Smooth muscle cell (in vitro differentiated cells): ENCODE results near the gene PLXNB3. TPM values are rescaled to one million over a fixed set of nuclear protein-coding genes. Genes with fewer than 3 reads are reported as not detected.
"Not testable (repeated sequence)": the region's sequence is repeated elsewhere in the genome, so short reads cannot be mapped to it uniquely, and the experiment has no call there.

ENCODE experiments used
- DNase-seq: peaks from one replicate; lab custom pipeline; 2025; ENCODE audit not compliant: unreplicated experiment; lab: John Stamatoyannopoulos, UW
- H2AFZ ChIP-seq: fragments of 200-600 bp; sonication (generic); 2 replicates; pipeline ENCODE4 v1.6.0; 2016; ENCODE audit warnings: antibody characterized with exemption, low read depth, mild to moderate bottlenecking
- H3F3A ChIP-seq: fragments of 200-600 bp; sonication (generic); 2 replicates; pipeline ENCODE4 v1.6.0; 2017; ENCODE audit warnings: antibody characterized with exemption, low read depth
- H3K27ac ChIP-seq: fragments of 200-600 bp; sonication (generic); 2 replicates; pipeline ENCODE4 v1.5.1; 2016; ENCODE audit warnings: low read depth, mild to moderate bottlenecking
- H3K27me3 ChIP-seq: fragments of 200-600 bp; sonication (generic); 2 replicates; pipeline ENCODE4 v1.6.1; 2016; ENCODE audit warnings: low read depth, mild to moderate bottlenecking
- H3K36me3 ChIP-seq: fragments of 200-600 bp; sonication (generic); 2 replicates; pipeline ENCODE4 v1.5.1; 2016; ENCODE audit warnings: low read depth
- H3K4me1 ChIP-seq: fragments of 200-600 bp; sonication (generic); 2 replicates; pipeline ENCODE4 v1.5.1; 2016; ENCODE audit warnings: low read depth
- H3K4me2 ChIP-seq: fragments of 200-600 bp; sonication (generic); 2 replicates; pipeline ENCODE4 v1.6.0; 2016; ENCODE audit warnings: mild to moderate bottlenecking
- H3K4me3 ChIP-seq: fragments of 200-600 bp; sonication (generic); 2 replicates; pipeline ENCODE4 v1.5.1; 2016; ENCODE audit warnings: mild to moderate bottlenecking
- H3K79me2 ChIP-seq: fragments of 200-600 bp; sonication (generic); 2 replicates; pipeline ENCODE4 v1.6.0; 2016; ENCODE audit warnings: low read depth, mild to moderate bottlenecking
- H3K9ac ChIP-seq: fragments of 200-600 bp; sonication (generic); 2 replicates; pipeline ENCODE4 v1.6.0; 2016; ENCODE audit warnings: low read depth
- H3K9me3 ChIP-seq: fragments of 200-600 bp; sonication (generic); replicated peaks from 2 replicates; pipeline ENCODE4 v1.5.1; 2016; ENCODE audit warnings: low read depth
- H4K20me1 ChIP-seq: fragments of 200-600 bp; sonication (generic); 2 replicates; pipeline ENCODE4 v1.6.0; 2016; ENCODE audit warnings: low read depth
- WGBS: methylation state at CpG from one replicate; pipeline ENCODE4 v1.1.7; 2016; ENCODE audit warnings: low lambda C conversion rate; 5-methylcytosine and 5-hydroxymethylcytosine counted together
- polyA plus RNA-seq: library from polyadenylated mRNA; unstranded; fragments of >200 nt; fragmentation: Nextera tagmentation; extraction: Ambion mirVana; gene quantifications from 2 replicates; pipeline ENCODE4 v1.2.1, GENCODE V29; 2016
- total RNA-seq: library from RNA; depleted of rRNA; stranded (reverse); fragments of >200 nt; gene quantifications from 2 replicates; pipeline ENCODE4 v1.2.3, GENCODE V29; 2014
- TF ChIP-seq, protein P1 (sequence below): fragments of 200-600 bp; sonication (generic); IDR thresholded peaks from 2 replicates; pipeline ENCODE4 v1.5.1; 2017; ENCODE audit warnings: borderline replicate concordance, mild to moderate bottlenecking, antibody characterized with exemption; ENCODE audit not compliant: insufficient read depth, poor library complexity, severe bottlenecking

Gene PLXNB3
- total and polyA plus RNA-seq, 2 experiments from 2014 or later, result 0.58 to 3.9 TPM

DNA sequence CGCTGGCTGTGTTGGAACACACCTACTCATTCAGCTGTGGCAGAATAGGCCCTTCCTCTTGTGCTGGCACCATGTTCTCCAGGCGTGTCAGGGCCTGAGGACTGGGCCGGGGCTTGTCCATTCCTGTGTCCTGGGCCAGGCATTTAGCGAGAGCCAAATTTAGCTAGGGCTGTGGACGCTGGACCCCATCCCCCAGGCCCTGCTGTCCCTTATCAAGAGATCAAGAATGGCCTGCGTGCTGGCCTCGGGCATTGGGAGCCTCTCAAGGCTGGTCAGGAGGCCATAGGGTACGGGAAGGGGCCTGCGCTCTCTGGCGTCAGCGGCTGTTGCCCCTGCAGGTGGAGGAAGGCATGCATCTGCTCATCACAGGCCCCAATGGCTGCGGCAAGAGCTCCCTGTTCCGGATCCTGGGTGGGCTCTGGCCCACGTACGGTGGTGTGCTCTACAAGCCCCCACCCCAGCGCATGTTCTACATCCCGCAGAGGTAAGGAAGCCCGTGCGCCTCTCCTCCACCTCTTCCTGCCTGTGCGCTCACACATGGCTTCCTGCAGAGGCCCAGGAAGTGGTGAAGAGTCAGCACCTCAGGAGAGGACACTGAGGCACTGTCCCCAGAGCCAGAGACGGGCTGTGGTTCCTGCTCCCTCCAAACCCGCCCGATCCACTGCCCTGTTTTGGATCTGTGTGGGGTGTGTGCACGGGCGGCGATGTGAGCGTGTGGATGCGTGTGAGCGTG is 24.1 kb upstream of the PLXNB3 start:
- no peak for DNase-seq
- Histone ChIP-seq H3K4me3 (no peak overlapping the region), H2AFZ (no peak overlapping the region), H3K27ac (no peak overlapping the region), H3K9me3 (no peaks in the 10 kb centered on the region), H4K20me1 (no peaks in the 10 kb centered on the region), H3K4me1 (no peaks in the 10 kb centered on the region), H3K9ac (no peak overlapping the region), H3K27me3 (no peaks in the 10 kb centered on the region), H3F3A (no peaks in the 10 kb centered on the region), H3K36me3 (no peaks in the 10 kb centered on the region), H3K79me2 (no peaks in the 10 kb centered on the region), H3K4me2 (no peak overlapping the region)
- TF ChIP-seq, protein P1, sequence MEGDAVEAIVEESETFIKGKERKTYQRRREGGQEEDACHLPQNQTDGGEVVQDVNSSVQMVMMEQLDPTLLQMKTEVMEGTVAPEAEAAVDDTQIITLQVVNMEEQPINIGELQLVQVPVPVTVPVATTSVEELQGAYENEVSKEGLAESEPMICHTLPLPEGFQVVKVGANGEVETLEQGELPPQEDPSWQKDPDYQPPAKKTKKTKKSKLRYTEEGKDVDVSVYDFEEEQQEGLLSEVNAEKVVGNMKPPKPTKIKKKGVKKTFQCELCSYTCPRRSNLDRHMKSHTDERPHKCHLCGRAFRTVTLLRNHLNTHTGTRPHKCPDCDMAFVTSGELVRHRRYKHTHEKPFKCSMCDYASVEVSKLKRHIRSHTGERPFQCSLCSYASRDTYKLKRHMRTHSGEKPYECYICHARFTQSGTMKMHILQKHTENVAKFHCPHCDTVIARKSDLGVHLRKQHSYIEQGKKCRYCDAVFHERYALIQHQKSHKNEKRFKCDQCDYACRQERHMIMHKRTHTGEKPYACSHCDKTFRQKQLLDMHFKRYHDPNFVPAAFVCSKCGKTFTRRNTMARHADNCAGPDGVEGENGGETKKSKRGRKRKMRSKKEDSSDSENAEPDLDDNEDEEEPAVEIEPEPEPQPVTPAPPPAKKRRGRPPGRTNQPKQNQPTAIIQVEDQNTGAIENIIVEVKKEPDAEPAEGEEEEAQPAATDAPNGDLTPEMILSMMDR, result no peak
- 87% methylated on average over 29 of the region's 29 CpGs for WGBS

DNA sequence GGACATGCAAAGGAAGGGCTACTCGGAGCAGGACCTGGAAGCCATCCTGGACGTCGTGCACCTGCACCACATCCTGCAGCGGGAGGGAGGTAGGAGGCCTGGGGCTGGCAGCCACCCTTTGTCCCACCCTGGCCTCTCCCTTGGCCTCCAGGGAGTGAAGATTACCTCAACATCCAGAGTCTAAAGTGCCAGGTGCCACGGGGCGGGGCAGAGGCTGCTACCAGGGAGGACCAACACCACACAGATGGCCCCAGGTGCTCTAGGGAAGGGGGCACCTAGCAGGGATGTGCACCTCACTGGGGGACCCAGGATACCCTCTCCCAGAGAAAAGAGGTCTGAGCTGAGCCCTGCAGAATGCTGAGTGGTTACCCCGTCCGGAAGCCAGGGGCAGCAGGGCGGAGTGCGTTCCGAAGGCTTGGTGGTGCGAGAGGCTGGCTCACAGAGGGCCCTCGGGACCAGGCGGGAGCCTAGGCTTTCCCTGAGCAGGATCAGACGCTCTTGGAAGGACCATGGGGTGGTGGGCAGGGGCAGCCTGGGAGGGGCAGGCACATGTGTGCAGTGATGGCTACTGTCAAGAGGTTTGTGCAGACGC is 23.3 kb upstream of the PLXNB3 start:
- H3K9ac ChIP-seq, result no peak overlapping the region
- DNase-seq, result no peak
- no peak overlapping the region for H3K4me3 ChIP-seq
- no peaks in the 10 kb centered on the region for H3K9me3 ChIP-seq
- no peak overlapping the region for H3K27ac ChIP-seq
- no peaks in the 10 kb centered on the region for H3K36me3 ChIP-seq
- H2AFZ ChIP-seq, result no peak overlapping the region
- no peaks in the 10 kb centered on the region for H3K79me2 ChIP-seq
- no peaks in the 10 kb centered on the region for H3F3A ChIP-seq
- H3K4me2 ChIP-seq, result no peak overlapping the region
- TF ChIP-seq, protein P1, result no peak
- H3K4me1 ChIP-seq, result no peaks in the 10 kb centered on the region
- no peaks in the 10 kb centered on the region for H4K20me1 ChIP-seq
- WGBS, result 91% methylated on average over 15 of the region's 16 CpGs
- no peaks in the 10 kb centered on the region for H3K27me3 ChIP-seq

DNA sequence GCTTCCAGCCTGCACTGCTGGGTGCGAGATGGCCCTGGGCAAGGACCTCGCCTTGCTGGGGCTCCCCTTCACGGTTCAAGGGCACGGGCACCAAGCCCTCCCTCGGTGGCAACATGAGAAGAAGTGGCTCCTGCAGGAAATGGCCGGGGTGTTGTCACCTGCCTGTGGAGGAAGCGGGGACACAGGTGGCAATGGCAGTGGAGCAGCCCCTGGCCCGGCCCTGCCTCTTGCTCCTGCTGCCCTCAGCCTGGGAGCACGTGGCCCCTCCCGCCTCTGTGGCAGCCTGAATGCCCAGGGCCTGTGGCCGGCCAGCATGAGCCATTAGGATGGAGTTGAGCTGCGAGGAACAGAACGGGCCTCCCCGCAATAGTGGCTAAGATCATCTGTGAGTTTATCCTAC is 22.6 kb upstream of the PLXNB3 start:
- WGBS, result 85% methylated on average over 14 of the region's 14 CpGs
- H3K4me1 ChIP-seq, result no peaks in the 10 kb centered on the region
- no peak overlapping the region for H3K4me2 ChIP-seq
- no peaks in the 10 kb centered on the region for H3K79me2 ChIP-seq
- H3K9ac ChIP-seq, result no peak overlapping the region
- no peak for DNase-seq
- no peak overlapping the region for H3K4me3 ChIP-seq
- no peaks in the 10 kb centered on the region for H3K27me3 ChIP-seq
- TF ChIP-seq, protein P1, result no peak
- H3K36me3 ChIP-seq, result no peaks in the 10 kb centered on the region
- no peak overlapping the region for H2AFZ ChIP-seq
- no peaks in the 10 kb centered on the region for H4K20me1 ChIP-seq
- H3F3A ChIP-seq, result no peaks in the 10 kb centered on the region
- no peaks in the 10 kb centered on the region for H3K9me3 ChIP-seq
- H3K27ac ChIP-seq, result no peak overlapping the region

DNA sequence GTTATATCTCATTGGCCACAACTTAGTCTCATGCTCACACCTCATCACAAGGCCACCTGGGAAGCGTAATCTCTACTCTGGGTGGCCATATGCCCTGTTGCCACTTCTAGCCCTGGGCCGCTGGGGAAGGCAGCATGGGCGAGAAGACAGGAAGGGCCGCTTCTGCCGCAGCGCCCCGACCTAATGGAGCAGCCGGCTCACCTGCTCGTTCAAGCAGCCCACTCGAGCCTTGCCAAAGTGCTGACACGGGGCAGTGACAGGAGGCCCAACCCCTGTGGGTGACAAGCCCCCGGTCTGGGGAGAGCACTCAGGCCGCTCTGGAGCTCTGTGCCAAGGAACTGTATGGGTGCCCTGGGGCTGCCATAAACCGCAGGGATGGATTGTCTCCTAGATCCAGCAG is 21.9 kb upstream of the PLXNB3 start:
- H3K9me3 ChIP-seq, H3K79me2 ChIP-seq, H3K4me3 ChIP-seq, H2AFZ ChIP-seq, H3K4me1 ChIP-seq, H3K27ac ChIP-seq, DNase-seq, H3K27me3 ChIP-seq, H3K9ac ChIP-seq, H3F3A ChIP-seq, H4K20me1 ChIP-seq, H3K4me2 ChIP-seq, H3K36me3 ChIP-seq: not testable (repeated sequence)
- WGBS, result 88% methylated on average over 14 of the region's 14 CpGs

DNA sequence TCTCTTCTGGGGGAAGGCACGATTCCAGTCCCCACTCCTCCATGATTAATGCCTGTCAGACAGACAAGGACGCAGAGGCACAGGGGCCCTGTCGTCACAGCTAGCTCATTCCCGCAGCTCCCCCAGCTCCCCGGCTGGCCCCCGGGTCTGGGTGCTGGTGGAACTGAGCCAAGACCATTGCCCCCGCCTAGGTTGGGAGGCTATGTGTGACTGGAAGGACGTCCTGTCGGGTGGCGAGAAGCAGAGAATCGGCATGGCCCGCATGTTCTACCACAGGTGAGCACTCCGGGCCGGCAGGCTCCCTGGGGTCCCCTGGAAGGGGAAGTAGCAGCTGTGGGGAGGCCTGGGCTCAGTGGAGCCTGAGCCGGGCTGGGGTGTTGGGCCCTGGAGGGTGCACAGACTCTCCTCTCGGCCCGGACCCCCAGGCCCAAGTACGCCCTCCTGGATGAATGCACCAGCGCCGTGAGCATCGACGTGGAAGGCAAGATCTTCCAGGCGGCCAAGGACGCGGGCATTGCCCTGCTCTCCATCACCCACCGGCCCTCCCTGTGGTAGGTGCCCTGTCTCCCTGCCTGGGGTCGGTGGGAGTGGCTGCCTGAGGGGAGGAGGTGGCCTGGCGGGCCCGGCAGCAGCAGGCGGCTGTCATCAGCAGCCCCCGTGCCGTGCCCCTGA is 21.1 kb upstream of the PLXNB3 start:
- H3K36me3 ChIP-seq, H3K4me1 ChIP-seq, DNase-seq, H3K9me3 ChIP-seq, H3K9ac ChIP-seq, H3F3A ChIP-seq, H3K4me3 ChIP-seq, H4K20me1 ChIP-seq, H2AFZ ChIP-seq, H3K27ac ChIP-seq, H3K27me3 ChIP-seq, H3K79me2 ChIP-seq: not testable (repeated sequence)
- H3K4me2 ChIP-seq, result peak overlapping the region; percentile 76
- 79% methylated on average over 31 of the region's 32 CpGs for WGBS
